Neural crest cell (in vitro differentiated cells): ENCODE measurements around the gene PRR27. TPM values are rescaled to one million over a fixed set of nuclear protein-coding genes. Genes with fewer than 3 reads are reported as not detected.

Source experiments
- DNase-seq: peaks from one replicate; pipeline ENCODE4 v3.0.0; 2021; ENCODE audit warnings: low read depth, mixed read lengths, low spot score
- H3K27ac Mint-ChIP-seq: one replicate; pipeline ENCODE4 v1.8.0; 2021; ENCODE audit warnings: mild to moderate bottlenecking, mixed read lengths; ENCODE audit not compliant: unreplicated experiment
- H3K27me3 Mint-ChIP-seq: 2 replicates; pipeline ENCODE4 v1.8.0; 2021; ENCODE audit warnings: low read depth, mild to moderate bottlenecking, mixed read lengths
- H3K36me3 Mint-ChIP-seq: 2 replicates; pipeline ENCODE4 v1.8.0; 2021; ENCODE audit warnings: low read depth, mild to moderate bottlenecking, mixed read lengths
- H3K4me1 Mint-ChIP-seq: 2 replicates; pipeline ENCODE4 v1.8.0; 2021; ENCODE audit warnings: mixed read lengths
- H3K4me3 Mint-ChIP-seq: one replicate; pipeline ENCODE4 v1.8.0; 2021; ENCODE audit warnings: mild to moderate bottlenecking, mixed read lengths
- H3K9me3 Mint-ChIP-seq: 2 replicates; pipeline ENCODE4 v1.8.0; 2021; ENCODE audit warnings: mixed read lengths
- long read RNA-seq: library from polyadenylated mRNA; unstranded; transcript quantifications from one replicate; pipeline ENCODE4 v2.0.0, GENCODE V29; 2020
- total RNA-seq: library from RNA; stranded (reverse); gene quantifications from 2 replicates; pipeline ENCODE4 v1.2.1, GENCODE V29; 2021
- TF ChIP-seq, protein P1 (sequence below): fragments of 200-600 bp; sonication (generic); conservative IDR thresholded peaks from 2 replicates; pipeline ENCODE4 v1.5.0; 2021; ENCODE audit warnings: antibody characterized with exemption, mild to moderate bottlenecking

Gene PRR27
- not detected in 2 replicates for total RNA-seq
- long read RNA-seq, result 0 reads

DNA sequence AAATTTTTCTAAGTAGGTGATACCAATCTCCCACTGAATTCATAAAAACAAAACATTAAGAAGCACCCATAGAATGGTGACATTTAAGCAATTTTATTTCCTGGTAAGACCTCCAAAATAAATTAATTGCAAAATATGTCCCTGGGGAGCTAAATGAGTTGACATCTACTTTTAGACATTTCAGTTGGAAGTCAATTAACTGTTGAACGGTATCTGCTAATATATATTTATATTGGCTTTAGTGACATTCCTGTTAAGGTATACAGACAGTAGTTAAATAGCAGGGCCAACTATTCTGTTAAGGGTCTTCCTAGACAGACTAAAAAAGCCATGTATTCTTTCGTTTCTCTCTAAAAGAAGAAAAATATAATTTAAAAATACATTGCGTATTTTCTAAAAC lies at the start of gene PRR27:
Gene PRR27, plus strand, starts transcription at position 301 of the 400 bp plus-strand sequence. CDS start 139 bp downstream, outside the sequence.
- Mint-ChIP-seq H3K4me3 (no peak within 1 kb of the TSS), H3K27ac (no peak within 1 kb of the TSS), H3K4me1 (peaks cover 4% of the 10 kb centered on the region), H3K36me3 (no peaks in the 10 kb centered on the region), H3K9me3 (no peaks in the 10 kb centered on the region), H3K27me3 (no peaks in the 10 kb centered on the region)
- TF ChIP-seq, protein P1, sequence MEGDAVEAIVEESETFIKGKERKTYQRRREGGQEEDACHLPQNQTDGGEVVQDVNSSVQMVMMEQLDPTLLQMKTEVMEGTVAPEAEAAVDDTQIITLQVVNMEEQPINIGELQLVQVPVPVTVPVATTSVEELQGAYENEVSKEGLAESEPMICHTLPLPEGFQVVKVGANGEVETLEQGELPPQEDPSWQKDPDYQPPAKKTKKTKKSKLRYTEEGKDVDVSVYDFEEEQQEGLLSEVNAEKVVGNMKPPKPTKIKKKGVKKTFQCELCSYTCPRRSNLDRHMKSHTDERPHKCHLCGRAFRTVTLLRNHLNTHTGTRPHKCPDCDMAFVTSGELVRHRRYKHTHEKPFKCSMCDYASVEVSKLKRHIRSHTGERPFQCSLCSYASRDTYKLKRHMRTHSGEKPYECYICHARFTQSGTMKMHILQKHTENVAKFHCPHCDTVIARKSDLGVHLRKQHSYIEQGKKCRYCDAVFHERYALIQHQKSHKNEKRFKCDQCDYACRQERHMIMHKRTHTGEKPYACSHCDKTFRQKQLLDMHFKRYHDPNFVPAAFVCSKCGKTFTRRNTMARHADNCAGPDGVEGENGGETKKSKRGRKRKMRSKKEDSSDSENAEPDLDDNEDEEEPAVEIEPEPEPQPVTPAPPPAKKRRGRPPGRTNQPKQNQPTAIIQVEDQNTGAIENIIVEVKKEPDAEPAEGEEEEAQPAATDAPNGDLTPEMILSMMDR, result no peak
- no peak for DNase-seq

DNA sequence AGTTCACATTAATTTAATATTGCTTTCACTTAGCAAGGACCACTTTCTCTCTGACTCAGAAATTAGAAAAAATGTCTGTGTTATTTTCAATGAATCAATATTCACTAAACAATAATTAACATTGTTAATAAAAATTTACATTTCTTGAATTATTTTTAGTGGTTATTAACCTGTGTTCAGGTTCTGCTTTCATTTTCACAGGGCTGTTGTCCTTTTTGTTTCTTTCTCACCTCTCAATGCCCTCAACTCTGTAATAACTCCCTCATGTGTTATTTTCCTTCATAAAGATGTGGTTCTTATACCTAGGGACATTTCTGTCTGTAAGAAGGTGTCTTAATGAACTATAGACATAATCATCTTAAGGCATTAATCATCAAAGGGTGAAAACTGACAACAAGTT lies 43.1 kb upstream of the PRR27 start:
- Mint-ChIP-seq H3K9me3 (no peaks in the 10 kb centered on the region), H3K27me3 (peaks cover 6% of the 10 kb centered on the region), H3K27ac (no peak overlapping the region), H3K4me3 (no peak overlapping the region), H3K4me1 (no peaks in the 10 kb centered on the region), H3K36me3 (no peaks in the 10 kb centered on the region)
- TF ChIP-seq, protein P1, result no peak
- no peak for DNase-seq

DNA sequence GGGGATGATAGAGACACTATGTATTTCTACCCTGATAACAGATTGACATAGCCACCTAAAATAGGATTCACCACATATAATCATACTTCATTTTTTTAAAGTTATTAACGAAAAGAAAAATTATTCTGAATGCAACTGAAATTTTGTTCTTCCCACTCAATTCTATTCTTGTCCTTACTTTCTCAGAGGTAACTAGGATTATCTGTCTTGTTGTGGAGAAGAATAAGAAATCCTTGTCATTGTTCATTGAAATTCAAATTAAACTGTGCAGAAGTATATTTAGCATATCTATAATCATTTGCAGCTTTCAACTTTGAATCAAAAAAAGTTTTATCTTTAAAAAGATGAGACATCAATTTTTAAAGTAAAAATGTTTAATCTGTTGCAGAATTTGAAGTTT lies 40.4 kb upstream of the PRR27 start:
- no peak for DNase-seq
- no peak overlapping the region for H3K27ac Mint-ChIP-seq
- peaks cover 2% of the 10 kb centered on the region for H3K27me3 Mint-ChIP-seq
- H3K36me3 Mint-ChIP-seq, result no peaks in the 10 kb centered on the region
- H3K4me1 Mint-ChIP-seq, result no peaks in the 10 kb centered on the region
- no peaks in the 10 kb centered on the region for H3K9me3 Mint-ChIP-seq
- TF ChIP-seq, protein P1, result no peak
- no peak overlapping the region for H3K4me3 Mint-ChIP-seq

GRCh38 chr4:70114096-70114495 lies 39.9 kb upstream of the PRR27 start:
- H3K4me3 Mint-ChIP-seq, result no peak overlapping the region
- H3K27ac Mint-ChIP-seq, result no peak overlapping the region
- H3K4me1 Mint-ChIP-seq, result no peaks in the 10 kb centered on the region
- H3K27me3 Mint-ChIP-seq, result no peaks in the 10 kb centered on the region
- no peaks in the 10 kb centered on the region for H3K36me3 Mint-ChIP-seq
- TF ChIP-seq, protein P1, result no peak
- DNase-seq, result no peak
- H3K9me3 Mint-ChIP-seq, result no peaks in the 10 kb centered on the region

- no peaks in the 10 kb centered on the region for H3K27me3 Mint-ChIP-seq
- no peak overlapping the region for H3K27ac Mint-ChIP-seq
- H3K4me3 Mint-ChIP-seq, result no peak overlapping the region
- TF ChIP-seq, protein P1, result no peak
- peaks cover 4% of the 10 kb centered on the region for H3K9me3 Mint-ChIP-seq
- H3K36me3 Mint-ChIP-seq, result no peaks in the 10 kb centered on the region
- DNase-seq, result no peak
- H3K4me1 Mint-ChIP-seq, result no peaks in the 10 kb centered on the region
These were observed 33.7 kb upstream of the PRR27 start for GRCh38 chr4:70120323-70120722.

GRCh38 chr4:70133473-70133872 lies 20.6 kb upstream of the PRR27 start:
- Mint-ChIP-seq H3K4me1 (no peaks in the 10 kb centered on the region), H3K36me3 (no peaks in the 10 kb centered on the region), H3K27me3 (no peaks in the 10 kb centered on the region), H3K4me3 (no peak overlapping the region), H3K27ac (no peak overlapping the region), H3K9me3 (no peaks in the 10 kb centered on the region)
- TF ChIP-seq, protein P1, result no peak
- DNase-seq, result no peak
